Measurements from ENCODE around the gene STIMATE.

DNA sequence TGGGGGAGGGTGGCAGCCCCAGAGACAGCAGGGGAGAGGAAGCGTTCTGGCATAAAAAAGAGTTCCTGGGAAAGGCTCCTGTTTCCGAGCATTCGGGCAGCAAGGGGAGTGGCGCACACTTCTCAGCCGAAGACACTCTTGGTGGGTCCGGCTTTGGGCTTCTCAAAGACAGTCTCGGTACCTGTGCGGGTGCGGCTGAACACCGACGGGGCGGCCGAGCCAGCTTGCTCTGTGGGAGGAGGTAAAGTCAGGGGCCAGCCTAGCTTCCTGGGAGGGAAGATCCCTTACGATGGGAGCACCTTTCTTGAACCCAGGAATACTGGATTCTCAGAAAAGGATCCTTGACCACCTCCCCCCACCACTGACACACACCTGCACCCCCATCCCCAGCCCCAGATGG, 64.1 kb downstream of the STIMATE start:
- TF ChIP-seq ZNF133 (tag by site-specific recombination; IDR thresholded peaks at IDR 0.05) = no peak
- no peak for TF ChIP-seq ZNF624 (tag by site-specific recombination; IDR thresholded peaks at IDR 0.05)
- TF ChIP-seq, protein P1, sequence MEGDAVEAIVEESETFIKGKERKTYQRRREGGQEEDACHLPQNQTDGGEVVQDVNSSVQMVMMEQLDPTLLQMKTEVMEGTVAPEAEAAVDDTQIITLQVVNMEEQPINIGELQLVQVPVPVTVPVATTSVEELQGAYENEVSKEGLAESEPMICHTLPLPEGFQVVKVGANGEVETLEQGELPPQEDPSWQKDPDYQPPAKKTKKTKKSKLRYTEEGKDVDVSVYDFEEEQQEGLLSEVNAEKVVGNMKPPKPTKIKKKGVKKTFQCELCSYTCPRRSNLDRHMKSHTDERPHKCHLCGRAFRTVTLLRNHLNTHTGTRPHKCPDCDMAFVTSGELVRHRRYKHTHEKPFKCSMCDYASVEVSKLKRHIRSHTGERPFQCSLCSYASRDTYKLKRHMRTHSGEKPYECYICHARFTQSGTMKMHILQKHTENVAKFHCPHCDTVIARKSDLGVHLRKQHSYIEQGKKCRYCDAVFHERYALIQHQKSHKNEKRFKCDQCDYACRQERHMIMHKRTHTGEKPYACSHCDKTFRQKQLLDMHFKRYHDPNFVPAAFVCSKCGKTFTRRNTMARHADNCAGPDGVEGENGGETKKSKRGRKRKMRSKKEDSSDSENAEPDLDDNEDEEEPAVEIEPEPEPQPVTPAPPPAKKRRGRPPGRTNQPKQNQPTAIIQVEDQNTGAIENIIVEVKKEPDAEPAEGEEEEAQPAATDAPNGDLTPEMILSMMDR (tag by site-specific recombination; IDR thresholded peaks at IDR 0.05) = no peak
- TF ChIP-seq, protein P2, sequence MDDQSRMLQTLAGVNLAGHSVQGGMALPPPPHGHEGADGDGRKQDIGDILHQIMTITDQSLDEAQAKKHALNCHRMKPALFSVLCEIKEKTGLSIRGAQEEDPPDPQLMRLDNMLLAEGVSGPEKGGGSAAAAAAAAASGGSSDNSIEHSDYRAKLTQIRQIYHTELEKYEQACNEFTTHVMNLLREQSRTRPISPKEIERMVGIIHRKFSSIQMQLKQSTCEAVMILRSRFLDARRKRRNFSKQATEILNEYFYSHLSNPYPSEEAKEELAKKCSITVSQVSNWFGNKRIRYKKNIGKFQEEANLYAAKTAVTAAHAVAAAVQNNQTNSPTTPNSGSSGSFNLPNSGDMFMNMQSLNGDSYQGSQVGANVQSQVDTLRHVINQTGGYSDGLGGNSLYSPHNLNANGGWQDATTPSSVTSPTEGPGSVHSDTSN (CRISPR knock-in tag; IDR thresholded peaks at IDR 0.05) = no peak
- TF ChIP-seq, protein P3, sequence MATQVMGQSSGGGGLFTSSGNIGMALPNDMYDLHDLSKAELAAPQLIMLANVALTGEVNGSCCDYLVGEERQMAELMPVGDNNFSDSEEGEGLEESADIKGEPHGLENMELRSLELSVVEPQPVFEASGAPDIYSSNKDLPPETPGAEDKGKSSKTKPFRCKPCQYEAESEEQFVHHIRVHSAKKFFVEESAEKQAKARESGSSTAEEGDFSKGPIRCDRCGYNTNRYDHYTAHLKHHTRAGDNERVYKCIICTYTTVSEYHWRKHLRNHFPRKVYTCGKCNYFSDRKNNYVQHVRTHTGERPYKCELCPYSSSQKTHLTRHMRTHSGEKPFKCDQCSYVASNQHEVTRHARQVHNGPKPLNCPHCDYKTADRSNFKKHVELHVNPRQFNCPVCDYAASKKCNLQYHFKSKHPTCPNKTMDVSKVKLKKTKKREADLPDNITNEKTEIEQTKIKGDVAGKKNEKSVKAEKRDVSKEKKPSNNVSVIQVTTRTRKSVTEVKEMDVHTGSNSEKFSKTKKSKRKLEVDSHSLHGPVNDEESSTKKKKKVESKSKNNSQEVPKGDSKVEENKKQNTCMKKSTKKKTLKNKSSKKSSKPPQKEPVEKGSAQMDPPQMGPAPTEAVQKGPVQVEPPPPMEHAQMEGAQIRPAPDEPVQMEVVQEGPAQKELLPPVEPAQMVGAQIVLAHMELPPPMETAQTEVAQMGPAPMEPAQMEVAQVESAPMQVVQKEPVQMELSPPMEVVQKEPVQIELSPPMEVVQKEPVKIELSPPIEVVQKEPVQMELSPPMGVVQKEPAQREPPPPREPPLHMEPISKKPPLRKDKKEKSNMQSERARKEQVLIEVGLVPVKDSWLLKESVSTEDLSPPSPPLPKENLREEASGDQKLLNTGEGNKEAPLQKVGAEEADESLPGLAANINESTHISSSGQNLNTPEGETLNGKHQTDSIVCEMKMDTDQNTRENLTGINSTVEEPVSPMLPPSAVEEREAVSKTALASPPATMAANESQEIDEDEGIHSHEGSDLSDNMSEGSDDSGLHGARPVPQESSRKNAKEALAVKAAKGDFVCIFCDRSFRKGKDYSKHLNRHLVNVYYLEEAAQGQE (tag by site-specific recombination; IDR thresholded peaks at IDR 0.05) = no peak
- no peak for TF ChIP-seq ZNF837 (tag by site-specific recombination; IDR thresholded peaks at IDR 0.05)
- no peak for TF ChIP-seq KLF7 (tag by site-specific recombination; IDR thresholded peaks at IDR 0.05; ENCODE audit: borderline replicate concordance)
- TF ChIP-seq SP2 (tag by site-specific recombination; IDR thresholded peaks at IDR 0.05) = no peak
- TF ChIP-seq YY1 (tag by site-specific recombination; IDR thresholded peaks at IDR 0.05) = no peak
- TF ChIP-seq KLF8 (tag by site-specific recombination; IDR thresholded peaks at IDR 0.05) = no peak
- no peak for TF ChIP-seq HOXC10 (CRISPR knock-in tag; IDR thresholded peaks at IDR 0.05)
- TF ChIP-seq ZNF561 (tag by site-specific recombination; IDR thresholded peaks at IDR 0.05; ENCODE audit: borderline replicate concordance) = no peak
- TF ChIP-seq ZEB2 (tag by site-specific recombination; IDR thresholded peaks at IDR 0.05) = no peak
- no peak for TF ChIP-seq KLF1 (tag by site-specific recombination; IDR thresholded peaks at IDR 0.05)

Data from HEK293 (cell line).